WTC11 (cell line): Measurements from ENCODE around the gene SLC25A26. TPM values are rescaled to one million over a fixed set of nuclear protein-coding genes. Genes with fewer than 3 reads are reported as not detected.

Source experiments
- ATAC-seq: fragments of 200-7000 bp; cut with Tn5 transposase; 2 replicates; pipeline ENCODE4 v1.10.0; 2021; ENCODE audit warnings: mild to moderate bottlenecking, moderate library complexity
- CTCF ChIA-PET: fragments of 300-600 bp; sonication (Branson Sonifier 250); formaldehyde crosslinking; loops from one replicate; lab custom pipeline; 2021; ENCODE audit warnings: antibody characterized with exemption; lab: Charles Lee
- POLR2A ChIA-PET: fragments of 350-600 bp; sonication (Branson Sonifier 250); formaldehyde crosslinking; loops from one replicate; lab custom pipeline; 2021; ENCODE audit warnings: antibody characterized with exemption; lab: Charles Lee
- DNase-seq: peaks from one replicate; pipeline ENCODE4 v3.0.0; 2021; ENCODE audit warnings: low spot score
- H3K27ac Mint-ChIP-seq: 2 replicates; pipeline ENCODE4 v1.8.0; 2021; ENCODE audit warnings: mixed read lengths
- H3K27me3 Mint-ChIP-seq: 2 replicates; pipeline ENCODE4 v1.8.0; 2021; ENCODE audit warnings: low read depth, mild to moderate bottlenecking, moderate library complexity, mixed read lengths
- H3K36me3 Mint-ChIP-seq: 2 replicates; pipeline ENCODE4 v1.8.0; 2021; ENCODE audit warnings: mixed read lengths
- H3K4me1 Mint-ChIP-seq: 2 replicates; pipeline ENCODE4 v1.8.0; 2022; ENCODE audit warnings: mixed read lengths
- H3K4me3 Mint-ChIP-seq: 2 replicates; pipeline ENCODE4 v1.8.0; 2021; ENCODE audit warnings: mild to moderate bottlenecking, moderate library complexity, mixed read lengths
- H3K9me3 Mint-ChIP-seq: 2 replicates; pipeline ENCODE4 v1.8.0; 2021; ENCODE audit warnings: mixed read lengths
- ATF1 ChIP-seq: sonication (generic); formaldehyde crosslinking; IDR thresholded peaks from 2 replicates; pipeline ENCODE4 v1.8.1; 2023; ENCODE audit warnings: mild to moderate bottlenecking, moderate library complexity, missing genetic modification reagents
- ATF6 ChIP-seq: sonication (generic); formaldehyde crosslinking; IDR thresholded peaks from 2 replicates; pipeline ENCODE4 v1.8.1; 2023; ENCODE audit warnings: mild to moderate bottlenecking, missing genetic modification reagents
- CREM ChIP-seq: sonication (generic); formaldehyde crosslinking; IDR thresholded peaks from 2 replicates; pipeline ENCODE4 v1.8.1; 2022; ENCODE audit warnings: mild to moderate bottlenecking, missing genetic modification reagents, moderate library complexity
- ESRRA ChIP-seq: sonication (generic); formaldehyde crosslinking; IDR thresholded peaks from 2 replicates; pipeline ENCODE4 v1.8.1; 2022; ENCODE audit warnings: mild to moderate bottlenecking, missing genetic modification reagents, borderline replicate concordance
- GABPB1 ChIP-seq: sonication (generic); formaldehyde crosslinking; IDR thresholded peaks from 2 replicates; pipeline ENCODE4 v1.8.1; 2023; ENCODE audit warnings: mild to moderate bottlenecking, missing genetic modification reagents
- GTF2I ChIP-seq: fragments of 250-450 bp; sonication (Bioruptor Pico); conservative IDR thresholded peaks from 2 replicates; pipeline ENCODE4 v1.4.0; 2021; ENCODE audit warnings: mild to moderate bottlenecking
- MXD4 ChIP-seq: fragments of 250-450 bp; sonication (Bioruptor Pico); IDR thresholded peaks from 2 replicates; pipeline ENCODE4 v1.8.0; 2021; ENCODE audit warnings: mild to moderate bottlenecking, moderate library complexity, borderline replicate concordance
- NFATC4 ChIP-seq: fragments of 250-450 bp; sonication (Bioruptor Pico); IDR thresholded peaks from 2 replicates; pipeline ENCODE4 v1.9.0; 2021; ENCODE audit warnings: mild to moderate bottlenecking
- NFE2L1 ChIP-seq: sonication (generic); formaldehyde crosslinking; IDR thresholded peaks from 2 replicates; pipeline ENCODE4 v1.8.1; 2023; ENCODE audit warnings: missing genetic modification reagents
- TP53 ChIP-seq: sonication (generic); formaldehyde crosslinking; IDR thresholded peaks from 2 replicates; pipeline ENCODE4 v1.8.1; 2023; ENCODE audit warnings: mild to moderate bottlenecking, missing genetic modification reagents
- USF2 ChIP-seq: sonication (generic); formaldehyde crosslinking; IDR thresholded peaks from 2 replicates; pipeline ENCODE4 v1.8.1; 2023; ENCODE audit warnings: mild to moderate bottlenecking, missing genetic modification reagents, moderate library complexity
- ZNF263 ChIP-seq: sonication (generic); formaldehyde crosslinking; IDR thresholded peaks from 2 replicates; pipeline ENCODE4 v1.8.1; 2022; ENCODE audit warnings: low read depth, mild to moderate bottlenecking, moderate library complexity, missing genetic modification reagents
- ZNF425 ChIP-seq: fragments of 250-450 bp; sonication (Bioruptor Pico); conservative IDR thresholded peaks from 2 replicates; pipeline ENCODE4 v1.9.0; 2021; ENCODE audit warnings: mild to moderate bottlenecking
- ZNF512 ChIP-seq: sonication (generic); formaldehyde crosslinking; IDR thresholded peaks from 2 replicates; pipeline ENCODE4 v1.8.1; 2022; ENCODE audit warnings: missing genetic modification reagents, borderline replicate concordance
- total RNA-seq: library from RNA; stranded (reverse); gene quantifications from 3 replicates; pipeline ENCODE4 v1.2.3, GENCODE V29; 2021
- TF ChIP-seq, protein P1 (sequence below): fragments of 250-450 bp; sonication (Bioruptor Pico); IDR thresholded peaks from 2 replicates; pipeline ENCODE4 v2.1.2; 2022; ENCODE audit warnings: mild to moderate bottlenecking, moderate library complexity
- TF ChIP-seq, protein P2 (sequence below): fragments of 250-450 bp; sonication (Bioruptor Pico); IDR thresholded peaks from 2 replicates; pipeline ENCODE4 v1.8.0; 2021; ENCODE audit warnings: mild to moderate bottlenecking
- TF ChIP-seq, protein P3 (sequence below): sonication (generic); formaldehyde crosslinking; IDR thresholded peaks from 2 replicates; pipeline ENCODE4 v1.8.1; 2022; ENCODE audit warnings: mild to moderate bottlenecking, missing genetic modification reagents, moderate library complexity, borderline replicate concordance

The SLC25A26 gene
- total RNA-seq, 1 experiment from 2014 or later: 29.1 TPM

- TF ChIP-seq, protein P1, sequence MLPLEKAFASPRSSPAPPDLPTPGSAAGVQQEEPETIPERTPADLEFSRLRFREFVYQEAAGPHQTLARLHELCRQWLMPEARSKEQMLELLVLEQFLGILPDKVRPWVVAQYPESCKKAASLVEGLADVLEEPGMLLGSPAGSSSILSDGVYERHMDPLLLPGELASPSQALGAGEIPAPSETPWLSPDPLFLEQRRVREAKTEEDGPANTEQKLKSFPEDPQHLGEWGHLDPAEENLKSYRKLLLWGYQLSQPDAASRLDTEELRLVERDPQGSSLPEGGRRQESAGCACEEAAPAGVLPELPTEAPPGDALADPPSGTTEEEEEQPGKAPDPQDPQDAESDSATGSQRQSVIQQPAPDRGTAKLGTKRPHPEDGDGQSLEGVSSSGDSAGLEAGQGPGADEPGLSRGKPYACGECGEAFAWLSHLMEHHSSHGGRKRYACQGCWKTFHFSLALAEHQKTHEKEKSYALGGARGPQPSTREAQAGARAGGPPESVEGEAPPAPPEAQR (CRISPR knock-in tag): no peak
- TF ChIP-seq NFATC4 (CRISPR knock-in tag) (no peak), USF2 (CRISPR knock-in tag) (no peak), NFE2L1 (CRISPR knock-in tag) (no peak), ATF6 (CRISPR knock-in tag) (no peak), GTF2I (CRISPR knock-in tag) (no peak), ZNF263 (CRISPR knock-in tag) (no peak), ATF1 (CRISPR knock-in tag) (no peak), MXD4 (CRISPR knock-in tag) (no peak)
- TF ChIP-seq, all 79 proteins: peak for 0
- ATAC-seq (no peak), DNase-seq (no peak)
- no peaks in the 10 kb centered on the region for H3K9me3 Mint-ChIP-seq
- H3K36me3 Mint-ChIP-seq: peaks cover 79% of the 10 kb centered on the region
- POLR2A ChIA-PET: interaction anchor here (0.7 kb wide), 1 partner anchor 289 kb away, joined by 6 read pairs; no protein-coding TSS in a partner anchor
- no peaks in the 10 kb centered on the region for H3K27me3 Mint-ChIP-seq
- H3K4me1 Mint-ChIP-seq: peaks cover 8% of the 10 kb centered on the region
- no peak overlapping the region for H3K4me3 Mint-ChIP-seq
- CTCF ChIA-PET: no interaction called here
- peak overlapping the region; percentile 30; the same call in 1 of the 2 replicates for H3K27ac Mint-ChIP-seq
Measured at GRCh38 chr3:66386925-66387650, 166.3 kb downstream of the SLC25A26 start.

DNA sequence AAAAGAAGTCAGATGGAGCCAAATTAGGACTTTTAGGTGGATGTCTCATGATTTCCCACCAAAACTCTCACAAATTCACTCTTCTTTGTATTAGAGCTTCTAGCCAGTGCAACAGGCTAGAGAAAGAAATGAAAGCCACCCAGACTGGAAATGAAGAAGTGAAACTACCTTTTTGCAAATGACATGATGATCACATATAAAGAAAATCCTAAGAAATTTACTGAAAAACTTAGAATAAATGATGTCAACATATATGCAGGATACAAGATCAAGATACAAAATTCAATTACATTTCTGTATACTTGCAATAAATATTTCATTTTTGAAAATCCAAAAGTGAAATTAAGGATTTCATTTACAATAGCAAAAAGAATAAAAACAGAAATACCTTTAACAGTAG, 169.2 kb downstream of the SLC25A26 start:
- no peaks in the 10 kb centered on the region for H3K27me3 Mint-ChIP-seq
- CTCF ChIA-PET: interaction anchor here (1.0 kb wide), 1 partner anchor 12 kb away, joined by 3 read pairs; no protein-coding TSS in a partner anchor
- peaks cover 9% of the 10 kb centered on the region for H3K4me1 Mint-ChIP-seq
- no peak overlapping the region for H3K4me3 Mint-ChIP-seq
- H3K27ac Mint-ChIP-seq: no peak overlapping the region
- DNase-seq: no peak
- ATAC-seq: no peak
- POLR2A ChIA-PET: no interaction called here
- peaks cover 79% of the 10 kb centered on the region for H3K36me3 Mint-ChIP-seq
- TF ChIP-seq CREM (no peak), TP53 (CRISPR knock-in tag) (no peak), ATF6 (CRISPR knock-in tag) (no peak)
- TF ChIP-seq, protein P2, sequence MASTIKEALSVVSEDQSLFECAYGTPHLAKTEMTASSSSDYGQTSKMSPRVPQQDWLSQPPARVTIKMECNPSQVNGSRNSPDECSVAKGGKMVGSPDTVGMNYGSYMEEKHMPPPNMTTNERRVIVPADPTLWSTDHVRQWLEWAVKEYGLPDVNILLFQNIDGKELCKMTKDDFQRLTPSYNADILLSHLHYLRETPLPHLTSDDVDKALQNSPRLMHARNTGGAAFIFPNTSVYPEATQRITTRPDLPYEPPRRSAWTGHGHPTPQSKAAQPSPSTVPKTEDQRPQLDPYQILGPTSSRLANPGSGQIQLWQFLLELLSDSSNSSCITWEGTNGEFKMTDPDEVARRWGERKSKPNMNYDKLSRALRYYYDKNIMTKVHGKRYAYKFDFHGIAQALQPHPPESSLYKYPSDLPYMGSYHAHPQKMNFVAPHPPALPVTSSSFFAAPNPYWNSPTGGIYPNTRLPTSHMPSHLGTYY: no peak
- H3K9me3 Mint-ChIP-seq: no peaks in the 10 kb centered on the region

GRCh38 chr3:66392512-66392911, 171.7 kb downstream of the SLC25A26 start:
- TF ChIP-seq, protein P3, sequence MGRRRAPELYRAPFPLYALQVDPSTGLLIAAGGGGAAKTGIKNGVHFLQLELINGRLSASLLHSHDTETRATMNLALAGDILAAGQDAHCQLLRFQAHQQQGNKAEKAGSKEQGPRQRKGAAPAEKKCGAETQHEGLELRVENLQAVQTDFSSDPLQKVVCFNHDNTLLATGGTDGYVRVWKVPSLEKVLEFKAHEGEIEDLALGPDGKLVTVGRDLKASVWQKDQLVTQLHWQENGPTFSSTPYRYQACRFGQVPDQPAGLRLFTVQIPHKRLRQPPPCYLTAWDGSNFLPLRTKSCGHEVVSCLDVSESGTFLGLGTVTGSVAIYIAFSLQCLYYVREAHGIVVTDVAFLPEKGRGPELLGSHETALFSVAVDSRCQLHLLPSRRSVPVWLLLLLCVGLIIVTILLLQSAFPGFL (CRISPR knock-in tag): no peak
- no peak for TF ChIP-seq ZNF425
- no peak for TF ChIP-seq ESRRA (CRISPR knock-in tag)
- TF ChIP-seq ZNF512: no peak
- TF ChIP-seq GABPB1 (CRISPR knock-in tag): no peak
- Mint-ChIP-seq H3K36me3 (peaks cover 79% of the 10 kb centered on the region), H3K27me3 (no peaks in the 10 kb centered on the region), H3K9me3 (no peaks in the 10 kb centered on the region), H3K27ac (no peak overlapping the region), H3K4me1 (peaks cover 22% of the 10 kb centered on the region), H3K4me3 (no peak overlapping the region)
- ChIA-PET CTCF (interaction anchor here (2.4 kb wide), 1 partner anchor 14 kb away, joined by 8 read pairs; no protein-coding TSS in a partner anchor), POLR2A (no interaction called here)
- no peak for DNase-seq
- ATAC-seq: no peak
